ENCODE results near the gene RNF103.

DNA sequence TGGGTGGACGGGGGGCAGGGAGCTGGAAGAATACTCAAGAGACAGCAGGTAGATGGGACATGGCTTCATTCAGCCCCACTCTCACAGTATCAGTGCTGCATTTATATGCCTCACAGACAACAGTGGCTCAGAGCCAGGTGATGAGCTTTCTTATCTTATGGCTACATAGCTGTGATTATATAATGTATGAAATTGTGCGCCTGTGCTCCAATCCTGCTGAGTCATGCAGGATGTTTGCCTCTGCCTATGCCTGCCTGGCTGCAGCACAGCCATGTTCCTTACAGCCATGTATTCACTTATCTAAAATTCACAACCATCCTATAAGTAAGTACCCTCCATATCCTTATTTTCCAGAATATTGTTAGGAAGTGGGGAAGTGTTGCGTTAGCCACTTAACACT, 37.7 kb upstream of the RNF103 start:
- no peak for TF ChIP-seq POLR2A (IDR thresholded peaks at IDR 0.05)
- TF ChIP-seq, protein P1, sequence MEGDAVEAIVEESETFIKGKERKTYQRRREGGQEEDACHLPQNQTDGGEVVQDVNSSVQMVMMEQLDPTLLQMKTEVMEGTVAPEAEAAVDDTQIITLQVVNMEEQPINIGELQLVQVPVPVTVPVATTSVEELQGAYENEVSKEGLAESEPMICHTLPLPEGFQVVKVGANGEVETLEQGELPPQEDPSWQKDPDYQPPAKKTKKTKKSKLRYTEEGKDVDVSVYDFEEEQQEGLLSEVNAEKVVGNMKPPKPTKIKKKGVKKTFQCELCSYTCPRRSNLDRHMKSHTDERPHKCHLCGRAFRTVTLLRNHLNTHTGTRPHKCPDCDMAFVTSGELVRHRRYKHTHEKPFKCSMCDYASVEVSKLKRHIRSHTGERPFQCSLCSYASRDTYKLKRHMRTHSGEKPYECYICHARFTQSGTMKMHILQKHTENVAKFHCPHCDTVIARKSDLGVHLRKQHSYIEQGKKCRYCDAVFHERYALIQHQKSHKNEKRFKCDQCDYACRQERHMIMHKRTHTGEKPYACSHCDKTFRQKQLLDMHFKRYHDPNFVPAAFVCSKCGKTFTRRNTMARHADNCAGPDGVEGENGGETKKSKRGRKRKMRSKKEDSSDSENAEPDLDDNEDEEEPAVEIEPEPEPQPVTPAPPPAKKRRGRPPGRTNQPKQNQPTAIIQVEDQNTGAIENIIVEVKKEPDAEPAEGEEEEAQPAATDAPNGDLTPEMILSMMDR (IDR thresholded peaks at IDR 0.05) = no peak

Measured in breast epithelium (tissue), 3 donors.